Upper lobe of left lung (tissue), 4 donors: Measurements from ENCODE around the gene MPHOSPH9.

ENCODE experiments used
- EP300 ChIP-seq, 4 donors: sonication (generic); formaldehyde crosslinking; IDR thresholded peaks; one replicate each; pipeline ENCODE4 v1.5.1; 2017; ENCODE audit warnings: antibody characterized with exemption in 4 of 4, control low read depth in 2 of 4
- POLR2A ChIP-seq, 4 donors: fragments of 450-650 bp; IDR thresholded peaks; one replicate each; pipeline ENCODE4 v1.5.1; 2016 to 2017; ENCODE audit warnings: antibody characterized with exemption in 4 of 4, mild to moderate bottlenecking in 2 of 4
- POLR2AphosphoS5 ChIP-seq, 2 donors: sonication (generic); formaldehyde crosslinking; IDR thresholded peaks; one replicate each; pipeline ENCODE4 v1.5.1; 2017; ENCODE audit warnings: antibody characterized with exemption in 2 of 2
- TF ChIP-seq, protein P1 (sequence below), 6 experiments: fragments of 450-650 bp in 4 of 6; fragments of 200-600 bp in 2 of 6; sonication (generic) in 2 of 6; IDR thresholded peaks; one replicate each; pipeline ENCODE4 v1.5.1; 2016 to 2019; ENCODE audit warnings: antibody characterized with exemption in 6 of 6

DNA sequence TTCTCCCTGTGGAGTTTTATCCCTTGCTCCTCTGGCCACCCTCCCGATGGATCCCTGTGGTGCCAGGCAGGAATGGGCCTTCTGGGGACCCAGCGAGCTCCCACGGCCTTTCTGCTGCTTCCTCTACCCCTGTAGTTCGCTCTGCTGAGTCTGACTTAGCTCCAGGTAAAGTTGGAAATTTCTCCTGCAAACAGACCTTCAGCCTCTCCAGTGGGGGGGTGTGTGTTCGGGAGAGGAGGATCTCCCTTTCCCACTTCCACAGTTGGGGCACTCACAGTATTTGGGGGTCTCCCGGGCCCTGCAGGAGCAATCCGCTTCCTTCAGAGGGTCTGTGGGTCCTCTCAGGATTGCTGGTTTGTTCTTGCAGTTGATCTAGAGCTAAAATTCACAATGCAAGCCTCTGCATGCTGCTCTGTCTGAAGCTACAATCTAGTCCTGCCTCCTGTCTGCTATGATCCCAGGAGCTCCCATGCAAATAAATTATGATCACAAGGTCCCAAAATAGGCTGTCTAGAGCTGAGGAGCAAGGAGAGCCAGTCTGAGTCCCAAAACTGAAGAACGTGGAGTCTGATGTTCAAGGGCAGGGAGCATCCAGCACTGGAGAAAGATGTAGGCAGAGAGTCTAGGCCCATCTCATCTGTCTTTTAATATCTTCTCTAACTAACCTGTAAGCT is 18.6 kb upstream of the MPHOSPH9 start:
- TF ChIP-seq, protein P1, sequence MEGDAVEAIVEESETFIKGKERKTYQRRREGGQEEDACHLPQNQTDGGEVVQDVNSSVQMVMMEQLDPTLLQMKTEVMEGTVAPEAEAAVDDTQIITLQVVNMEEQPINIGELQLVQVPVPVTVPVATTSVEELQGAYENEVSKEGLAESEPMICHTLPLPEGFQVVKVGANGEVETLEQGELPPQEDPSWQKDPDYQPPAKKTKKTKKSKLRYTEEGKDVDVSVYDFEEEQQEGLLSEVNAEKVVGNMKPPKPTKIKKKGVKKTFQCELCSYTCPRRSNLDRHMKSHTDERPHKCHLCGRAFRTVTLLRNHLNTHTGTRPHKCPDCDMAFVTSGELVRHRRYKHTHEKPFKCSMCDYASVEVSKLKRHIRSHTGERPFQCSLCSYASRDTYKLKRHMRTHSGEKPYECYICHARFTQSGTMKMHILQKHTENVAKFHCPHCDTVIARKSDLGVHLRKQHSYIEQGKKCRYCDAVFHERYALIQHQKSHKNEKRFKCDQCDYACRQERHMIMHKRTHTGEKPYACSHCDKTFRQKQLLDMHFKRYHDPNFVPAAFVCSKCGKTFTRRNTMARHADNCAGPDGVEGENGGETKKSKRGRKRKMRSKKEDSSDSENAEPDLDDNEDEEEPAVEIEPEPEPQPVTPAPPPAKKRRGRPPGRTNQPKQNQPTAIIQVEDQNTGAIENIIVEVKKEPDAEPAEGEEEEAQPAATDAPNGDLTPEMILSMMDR (IDR thresholded peaks at IDR 0.05), result no peak
- TF ChIP-seq POLR2A (IDR thresholded peaks at IDR 0.05), result no peak
- TF ChIP-seq POLR2AphosphoS5 (IDR thresholded peaks at IDR 0.05), result no peak
- no peak for TF ChIP-seq EP300 (IDR thresholded peaks at IDR 0.05)
